GM10248 (cell line): Measurements from ENCODE around the gene IP6K1.

ENCODE experiments used
- CTCF ChIA-PET: fragments of 300-600 bp; sonication (Branson Sonifier 250); formaldehyde crosslinking; extraction: SDS; loops from one replicate; lab custom pipeline; 2021; ENCODE audit warnings: antibody characterized with exemption; lab: Yijun Ruan, JAX
- POLR2A ChIA-PET: fragments of 350-650 bp; sonication (Branson Sonifier 250); formaldehyde crosslinking; extraction: SDS; loops from one replicate; lab custom pipeline; 2020; ENCODE audit warnings: antibody characterized with exemption; lab: Yijun Ruan, JAX
- DNase-seq: peaks from one replicate; pipeline ENCODE4 v3.0.0; 2012; ENCODE audit errors: extremely low spot score
- CTCF ChIP-seq: IDR thresholded peaks from 2 replicates; pipeline ENCODE4 v1.5.1; 2012; ENCODE audit warnings: mild to moderate bottlenecking, low read depth; ENCODE audit errors: extremely low read depth, missing control alignments, control extremely low read depth

IP6K1 gene

GRCh38 chr3:49703956-49704355 is 82.4 kb downstream of the IP6K1 start:
- ChIA-PET CTCF (interaction anchor here (0.9 to 5.0 kb wide), 8 partner anchors 9 to 228 kb away, joined by 3 to 37 read pairs (median 6); partner anchors contain the start of genes AMIGO3 and INKA1), POLR2A (no interaction called here)
- no peak for DNase-seq
- TF ChIP-seq CTCF: no peak

DNA sequence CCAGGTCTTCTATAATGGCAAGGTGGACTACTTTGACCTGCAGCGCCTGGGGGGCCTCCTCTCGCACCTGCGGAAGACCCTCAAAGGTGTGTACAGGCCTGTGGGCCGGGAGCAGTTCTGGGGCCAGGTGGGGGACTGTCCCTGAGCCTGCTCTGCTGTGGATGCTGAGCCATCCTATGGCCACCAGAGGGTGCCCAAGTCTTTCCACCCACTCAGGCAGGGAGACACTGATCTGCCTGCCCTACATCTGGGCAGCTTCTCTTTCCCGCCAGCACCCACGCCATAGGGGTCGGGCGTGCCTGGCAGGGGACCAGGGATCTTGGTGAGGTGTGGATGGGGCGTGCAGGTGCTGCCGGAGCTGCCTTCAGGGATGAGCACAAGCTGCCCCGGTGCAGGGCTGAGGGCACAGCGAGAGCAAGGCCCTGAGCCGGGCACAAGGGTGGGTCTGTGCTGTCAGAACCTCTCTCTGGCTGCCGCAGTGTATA is 82.9 kb downstream of the IP6K1 start:
- ChIA-PET CTCF (interaction anchor here (0.6 to 5.0 kb wide), 9 partner anchors 10 to 228 kb away, joined by 3 to 37 read pairs (median 5); partner anchors contain the start of genes AMIGO3, GMPPB and INKA1), POLR2A (interaction anchor here (0.5 kb wide), 1 partner anchor 60 kb away, joined by 3 read pairs; no protein-coding TSS in a partner anchor)
- peak; percentile 90 for DNase-seq
- peak; percentile 85 for TF ChIP-seq CTCF

- ChIA-PET CTCF (interaction anchor here (1.1 to 5.0 kb wide), 5 partner anchors 16 to 163 kb away, joined by 3 to 37 read pairs (median 7); partner anchors contain the start of genes AMIGO3, GMPPB and INKA1), POLR2A (no interaction called here)
- DNase-seq: no peak
- no peak for TF ChIP-seq CTCF
These were observed 83.7 kb downstream of the IP6K1 start for GRCh38 chr3:49702672-49703071.

DNA sequence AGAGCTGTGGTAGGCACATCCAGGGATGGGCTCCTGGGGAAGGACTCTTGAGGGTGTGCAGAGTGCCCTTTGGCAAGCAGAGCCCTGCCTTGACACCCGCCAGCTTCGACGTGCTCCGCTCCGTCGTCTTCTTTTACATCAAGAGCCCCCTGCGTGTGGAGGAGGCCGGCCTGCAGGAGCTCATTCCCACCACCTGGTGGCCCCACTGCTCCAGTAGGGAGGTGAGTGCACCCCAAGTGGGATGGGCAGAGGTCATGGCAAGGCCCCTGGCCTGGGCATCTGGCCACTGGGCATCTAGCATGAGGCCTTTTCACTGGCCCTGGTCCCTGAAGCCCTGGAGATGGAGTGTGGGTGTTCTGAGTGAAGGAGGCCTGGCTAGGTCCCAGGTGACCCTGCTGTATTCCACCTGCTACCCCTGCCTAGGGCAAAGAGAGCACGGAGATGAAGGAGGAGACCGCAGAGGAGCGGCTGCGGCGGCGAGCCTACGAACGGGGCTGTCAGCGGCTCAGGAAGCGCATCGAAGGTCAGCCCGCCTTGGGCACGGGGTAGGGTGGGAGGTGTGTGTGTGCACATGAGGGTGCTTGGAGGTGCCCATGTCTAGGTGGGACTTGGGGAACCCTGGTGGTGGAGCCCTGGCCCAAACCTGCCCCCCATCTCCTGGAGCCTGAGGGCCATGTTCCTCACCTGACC is 84.8 kb downstream of the IP6K1 start:
- POLR2A ChIA-PET: no interaction called here
- DNase-seq: no peak
- CTCF ChIA-PET: interaction anchor here (0.9 to 5.0 kb wide), 5 partner anchors 17 to 162 kb away, joined by 3 to 37 read pairs (median 13); partner anchors contain the start of gene AMIGO3
- TF ChIP-seq CTCF: peak; percentile 9

- ChIA-PET CTCF (interaction anchor here (0.9 to 5.0 kb wide), 5 partner anchors 18 to 161 kb away, joined by 3 to 37 read pairs (median 13); partner anchors contain the start of gene AMIGO3), POLR2A (no interaction called here)
- DNase-seq: no peak
- peak; percentile 9 for TF ChIP-seq CTCF
These were observed 85.8 kb downstream of the IP6K1 start for GRCh38 chr3:49700453-49701128.

DNA sequence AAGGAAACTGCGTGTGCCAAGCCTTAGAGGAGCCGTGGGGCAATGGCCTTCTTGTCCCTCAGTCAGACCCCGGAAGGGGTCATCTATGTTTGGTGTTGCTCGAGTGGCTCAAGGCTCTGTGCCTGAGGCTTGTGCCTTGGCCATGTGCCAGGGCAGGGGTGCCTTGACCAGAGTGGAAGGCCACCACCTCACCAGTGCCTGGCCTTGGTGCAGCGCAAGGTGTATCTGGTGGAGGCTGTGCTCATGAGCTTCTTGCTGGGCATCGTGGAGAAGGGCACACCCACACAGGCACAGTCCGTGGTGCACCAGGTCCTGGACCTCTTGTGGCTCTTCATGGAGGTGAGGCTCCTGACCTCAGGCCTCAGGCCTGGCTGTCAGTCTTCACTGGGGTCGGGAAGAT is 86.3 kb downstream of the IP6K1 start:
- no peak for TF ChIP-seq CTCF
- POLR2A ChIA-PET: no interaction called here
- CTCF ChIA-PET: interaction anchor here (1.3 to 5.0 kb wide), 2 partner anchors 19 to 160 kb away, joined by 5 to 37 read pairs; partner anchors contain the start of gene AMIGO3
- no peak for DNase-seq
